Measurements from ENCODE around the gene INO80B. TPM values are rescaled to one million over a fixed set of nuclear protein-coding genes. Genes with fewer than 3 reads are reported as not detected.
A peak's percentile ranks its signal among the peaks of the same experiment; 100 is the strongest.

INO80B gene
- total RNA-seq, 1 donor from 2014 or later = 30.6 TPM

DNA sequence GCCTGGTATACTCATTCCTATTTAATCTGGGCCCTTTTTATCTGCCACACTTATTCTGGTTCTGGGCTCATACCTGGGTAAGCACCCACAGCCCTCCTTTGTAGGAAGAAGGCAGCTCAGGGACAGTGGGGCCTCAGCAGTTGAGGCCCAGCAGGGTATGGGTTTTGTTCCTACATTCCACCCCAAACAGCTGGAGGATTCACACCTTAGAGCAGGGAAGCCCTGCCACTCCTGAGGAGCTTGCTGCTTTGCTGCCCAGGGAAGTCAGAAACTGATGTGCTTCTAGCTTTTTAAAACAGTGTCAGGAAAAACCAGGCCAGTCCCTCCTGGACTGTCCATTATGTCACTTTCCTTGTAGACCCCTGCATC lies 45.7 kb downstream of the INO80B start:
- DNase-seq (ENCODE audit: low spot score) = no peak

DNA sequence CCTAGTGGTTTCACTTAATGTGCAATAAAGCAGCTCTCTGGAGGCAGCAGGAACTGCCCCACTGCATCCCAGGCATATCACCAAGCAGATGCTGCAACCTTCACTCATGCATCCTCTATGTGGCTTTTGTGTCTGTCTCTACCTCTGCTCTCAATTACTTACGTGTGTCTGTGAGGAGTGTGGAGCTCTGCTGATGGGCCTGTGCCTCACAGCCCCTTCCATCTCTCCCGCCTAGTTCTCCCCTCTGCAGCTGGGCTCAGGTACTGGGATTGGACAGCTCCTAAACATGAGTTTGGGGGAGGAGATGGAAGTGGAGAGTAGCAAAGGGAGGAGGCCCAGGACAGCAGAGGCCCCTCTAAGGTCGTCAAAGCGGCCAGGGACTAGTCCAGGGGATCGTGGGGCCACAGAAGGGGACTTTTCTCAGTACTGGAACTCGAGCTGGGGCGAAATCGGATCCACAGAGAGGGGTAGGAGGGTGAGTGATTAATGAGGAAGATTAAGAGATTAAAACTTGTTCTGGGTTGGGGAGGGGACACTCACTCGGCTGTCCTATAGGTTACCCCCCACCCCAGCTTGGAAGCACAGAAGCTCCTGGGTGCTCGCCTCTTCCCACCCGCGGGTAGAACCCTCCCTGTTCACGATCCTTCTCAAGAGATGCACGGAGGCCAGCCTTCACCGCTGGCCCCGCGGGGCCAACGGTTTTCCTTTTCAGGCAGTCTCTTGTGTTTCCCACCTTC lies 46.6 kb downstream of the INO80B start:
- no peak for DNase-seq (ENCODE audit: low spot score)

DNA sequence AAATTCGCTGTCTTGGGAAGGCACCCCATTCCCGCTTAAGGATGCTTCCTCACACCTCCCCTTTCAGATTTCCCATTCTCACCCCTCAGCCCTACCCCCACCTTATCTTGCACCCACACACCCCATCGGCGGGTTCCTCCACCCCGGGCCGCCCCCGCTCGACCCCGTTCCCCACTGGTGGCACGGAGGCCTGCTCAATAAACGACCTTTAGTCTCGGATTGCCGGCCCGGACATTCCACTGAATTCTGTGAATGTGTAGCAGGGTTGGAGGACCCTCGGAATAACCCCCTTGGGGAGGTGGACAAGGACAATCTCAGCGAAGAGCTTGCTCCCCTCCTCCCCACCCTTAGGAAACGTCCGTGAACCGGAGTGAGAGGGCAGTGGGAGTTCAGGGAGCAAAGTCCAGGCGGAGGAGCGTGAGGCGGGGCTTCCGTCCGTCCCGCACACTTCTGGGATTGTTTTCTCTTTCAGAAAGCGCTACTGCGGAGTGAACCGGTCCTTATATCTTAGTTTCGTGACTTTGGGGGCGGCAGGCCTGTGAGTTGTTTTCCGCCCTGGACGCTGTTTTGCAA lies 47.3 kb downstream of the INO80B start:
- DNase-seq (ENCODE audit: low spot score) = no peak

DNA sequence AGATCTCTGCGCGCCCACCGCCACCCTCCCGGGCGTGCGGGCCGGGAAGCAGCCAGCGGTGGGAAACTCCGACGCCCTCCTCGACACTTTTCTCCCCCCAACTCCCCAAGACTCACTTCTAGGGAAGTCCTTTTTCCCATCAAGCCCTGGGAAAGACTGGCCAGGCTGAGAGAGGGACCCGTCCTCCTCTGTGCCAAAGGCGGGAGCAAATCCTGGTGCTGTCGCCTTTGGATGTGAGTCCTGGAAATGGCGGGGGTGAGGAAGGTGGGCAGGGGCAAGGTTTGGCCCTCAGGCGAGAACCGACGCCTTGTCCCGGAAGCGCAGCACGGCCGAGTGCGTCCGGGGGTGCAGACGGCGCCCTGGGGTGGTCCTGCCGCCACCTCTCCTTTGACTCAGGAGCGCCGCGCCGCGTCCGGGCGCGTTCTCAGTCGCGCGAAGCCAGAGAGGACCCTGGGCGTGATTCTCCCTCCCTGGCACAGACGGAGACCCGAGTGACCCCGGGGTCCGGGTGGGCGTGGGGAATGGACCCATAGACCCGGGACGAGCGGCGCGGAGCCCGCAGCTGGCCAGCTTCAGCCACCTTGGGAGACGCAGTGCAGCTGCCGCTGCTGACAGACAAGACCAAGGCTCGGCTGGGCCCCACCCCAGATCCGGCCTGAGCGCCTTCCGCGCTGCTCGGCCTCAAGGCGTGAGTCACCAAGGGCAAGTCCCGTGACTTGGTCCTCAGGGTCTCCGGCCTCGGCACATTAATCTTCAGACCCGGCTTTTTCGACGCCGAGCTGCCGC lies 48.0 kb downstream of the INO80B start:
- DNase-seq (ENCODE audit: low spot score) = peak; percentile 96

DNA sequence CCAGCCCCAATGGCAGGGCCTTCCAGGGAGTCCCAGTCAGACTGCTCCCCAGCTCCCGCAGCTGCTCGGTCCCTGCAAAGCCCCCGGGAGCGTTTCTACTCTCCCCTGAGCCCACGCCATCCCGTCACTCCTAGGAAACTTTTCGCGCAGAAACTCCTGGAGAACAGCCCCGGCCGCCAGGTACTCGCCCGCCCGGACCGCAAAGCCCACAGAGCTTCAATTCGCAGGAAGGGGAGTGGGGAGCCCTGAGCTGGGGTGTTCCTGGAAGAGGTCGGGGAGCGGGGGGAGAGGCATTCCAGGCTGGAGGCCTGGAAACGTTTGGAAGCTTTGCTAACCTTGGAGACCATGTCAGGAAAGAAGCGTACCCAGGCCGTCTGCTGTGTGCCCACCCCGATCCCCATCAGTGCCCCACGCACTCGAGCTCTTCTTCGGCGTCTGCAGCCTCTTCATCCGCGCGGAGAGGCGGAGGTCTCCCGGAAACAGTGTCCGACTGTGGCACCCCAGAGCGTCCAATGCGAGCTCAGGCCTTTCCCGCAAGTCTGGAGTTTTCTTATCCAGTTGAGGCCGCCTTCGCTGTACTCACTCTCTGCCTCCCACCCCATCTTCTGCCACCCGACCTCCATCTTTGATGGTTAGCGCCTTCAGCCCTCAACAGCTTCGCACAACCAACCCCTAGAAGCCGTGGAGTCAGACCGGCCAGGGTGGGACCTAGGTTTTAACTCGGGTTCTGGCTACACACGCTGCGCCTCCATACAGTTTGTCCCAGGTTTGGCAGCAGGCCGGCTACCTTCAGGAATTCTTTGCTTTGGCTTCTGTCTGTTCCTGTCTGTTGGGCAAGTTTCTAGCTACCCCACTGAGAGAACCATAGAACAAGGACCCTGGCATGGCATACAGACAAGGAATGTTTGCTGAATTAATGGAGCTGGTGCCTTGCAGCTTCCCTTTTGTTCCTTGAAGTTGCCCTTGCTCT lies 48.9 kb downstream of the INO80B start:
- DNase-seq (ENCODE audit: low spot score) = no peak

DNA sequence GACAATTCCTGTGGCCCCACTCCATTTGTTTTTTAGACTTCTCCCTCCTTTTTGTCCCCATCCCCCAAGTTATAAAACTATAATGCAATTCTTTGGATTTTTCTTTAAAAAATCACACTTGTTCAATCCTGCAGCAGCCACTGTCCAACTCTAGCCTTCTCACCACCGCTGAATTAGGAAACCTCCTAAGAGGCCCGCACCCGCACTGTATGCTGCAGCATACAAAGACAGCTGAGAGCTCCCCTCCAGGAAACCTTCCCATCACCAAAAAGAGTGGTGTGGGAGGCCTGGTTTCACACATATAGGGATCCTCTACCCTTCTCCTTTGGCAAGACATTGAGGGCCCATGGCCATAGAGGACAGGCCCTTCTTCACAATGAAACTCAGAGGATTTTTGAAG lies 49.7 kb downstream of the INO80B start:
- DNase-seq (ENCODE audit: low spot score) = no peak

DNA sequence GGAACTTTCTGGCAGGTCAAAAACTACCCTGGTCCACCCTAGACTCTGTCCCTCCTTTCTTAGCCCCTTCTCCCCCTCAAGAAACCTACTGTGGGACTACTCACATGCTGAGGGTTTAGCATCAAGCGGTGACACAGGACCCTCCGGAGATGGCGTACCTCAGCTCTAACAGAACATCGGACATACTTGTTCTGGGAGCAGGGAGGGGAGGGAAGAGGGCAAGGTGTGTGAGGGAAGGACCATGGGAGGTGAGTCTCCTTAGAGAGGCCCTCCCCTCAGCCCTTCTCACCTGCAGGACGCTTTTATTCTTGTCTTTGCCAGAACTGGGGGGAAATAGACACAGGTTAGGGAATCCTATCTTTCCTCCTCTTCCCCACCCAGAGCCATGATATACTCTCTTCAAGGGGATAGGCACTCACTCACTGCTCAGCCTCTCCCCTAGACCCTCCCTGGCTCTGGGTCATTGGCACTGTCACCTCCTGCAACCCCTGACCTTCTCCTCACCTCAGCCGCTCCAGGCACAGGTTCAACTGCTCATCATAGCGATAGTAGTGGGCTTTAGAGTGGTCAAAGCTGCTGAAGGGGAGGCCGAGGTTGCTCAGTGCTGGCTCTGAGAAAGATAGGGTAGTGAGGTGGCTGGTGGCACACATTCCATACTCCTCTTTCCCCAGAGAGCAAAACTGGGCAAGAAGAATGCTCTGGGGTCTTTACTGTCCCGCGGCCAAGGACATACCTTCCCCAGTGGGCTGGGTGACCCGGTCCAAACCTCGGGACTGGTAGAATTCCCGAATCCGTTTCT lies 50.8 kb downstream of the INO80B start:
- no peak for DNase-seq (ENCODE audit: low spot score)

DNA sequence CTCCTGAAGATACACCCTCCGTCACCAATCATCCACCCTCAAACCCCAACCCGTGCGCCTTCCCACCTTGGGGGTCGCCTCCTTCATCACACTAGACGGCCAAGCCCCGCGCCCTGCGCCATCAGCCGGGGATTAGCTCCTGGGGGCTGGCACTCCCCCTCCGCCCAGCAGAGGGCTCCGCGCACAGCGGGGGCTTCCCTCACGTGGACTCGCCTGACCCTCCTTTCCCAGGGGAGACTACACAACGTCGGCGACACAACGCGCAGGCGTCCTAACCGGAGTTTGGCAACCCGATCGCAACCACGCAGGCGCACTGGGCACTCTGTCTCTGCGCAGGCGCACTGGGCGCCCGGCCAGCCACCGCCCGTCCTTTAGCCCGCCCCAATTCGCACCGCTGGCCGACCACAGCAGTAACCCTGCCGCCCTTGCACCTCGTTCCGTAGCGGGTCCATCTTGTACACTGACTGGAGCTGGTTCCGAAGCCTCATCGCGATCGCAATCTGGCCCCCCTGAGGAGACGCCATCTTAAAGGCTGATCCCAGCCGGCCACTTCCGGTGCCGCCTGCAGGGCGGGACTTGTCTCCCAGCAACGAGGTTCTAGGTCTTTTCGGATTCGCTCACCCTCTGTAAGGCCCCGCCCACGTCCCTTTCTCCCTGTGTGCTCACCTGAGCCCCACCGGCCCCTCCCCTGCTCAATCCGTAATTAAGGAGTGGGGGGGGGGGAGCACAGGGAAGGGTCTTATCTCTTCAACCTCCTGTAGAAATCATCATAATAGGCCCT lies 52.4 kb downstream of the INO80B start, which contains the start of gene PCGF1:
PCGF1 (minus strand) TSS at position 551 of the 781 bp plus-strand sequence; CDS start at position 524, 27 bp downstream.
- peak; percentile 98 for DNase-seq (ENCODE audit: low spot score)

Other genes starting within 250 kb of the INO80B start
- 2.0 TPM for gene SLC4A5, start 111.7 kb upstream of the INO80B start, total RNA-seq
- gene DCTN1, start 74.8 kb upstream of the INO80B start, total RNA-seq = 97.1 TPM
- gene C2orf81, start 33.5 kb upstream of the INO80B start, total RNA-seq = 1.1 TPM
- 4.6 TPM for gene WDR54, start 33.4 kb upstream of the INO80B start, total RNA-seq
- 11.3 TPM for gene RTKN, start 13.2 kb upstream of the INO80B start, total RNA-seq
- gene WBP1, start 3.4 kb downstream of the INO80B start, total RNA-seq = 45.5 TPM
- gene MOGS, start 10.3 kb downstream of the INO80B start, total RNA-seq = 45.6 TPM
- gene MRPL53, start 17.6 kb downstream of the INO80B start, total RNA-seq = 102 TPM
- gene CCDC142, start 27.9 kb downstream of the INO80B start, total RNA-seq = 9.1 TPM
- gene TTC31, start 28.0 kb downstream of the INO80B start, total RNA-seq = 16.8 TPM
- gene LBX2, start 44.5 kb downstream of the INO80B start, total RNA-seq = 2.6 TPM
- gene PCGF1, start 52.6 kb downstream of the INO80B start, total RNA-seq = 22.1 TPM
- not detected for gene TLX2, start 59.4 kb downstream of the INO80B start, total RNA-seq
- not detected for gene DQX1, start 71.1 kb downstream of the INO80B start, total RNA-seq
- gene AUP1, start 74.6 kb downstream of the INO80B start, total RNA-seq = 112 TPM
- gene HTRA2, start 74.8 kb downstream of the INO80B start, total RNA-seq = 35.8 TPM
- 8.2 TPM for gene LOXL3, start 98.9 kb downstream of the INO80B start, total RNA-seq
- 38.2 TPM for gene DOK1, start 99.6 kb downstream of the INO80B start, total RNA-seq
- gene M1AP, start 193.2 kb downstream of the INO80B start, total RNA-seq = 0.32 TPM
- gene SEMA4F, start 199.2 kb downstream of the INO80B start, total RNA-seq = 6.6 TPM